Mesodermal cell (in vitro differentiated cells): Measurements from ENCODE around the gene DICER1.
"Not testable (repeated sequence)": the region's sequence is repeated elsewhere in the genome, so short reads cannot be mapped to it uniquely, and the experiment has no call there.

Experiments
- H3K27ac ChIP-seq: 2 replicates; pipeline ENCODE4 v1.7.0; 2013; ENCODE audit warnings: mild to moderate bottlenecking, low read depth, low read length, moderate library complexity; ENCODE audit not compliant: severe bottlenecking
- H3K36me3 ChIP-seq: 2 replicates; pipeline ENCODE4 v1.7.1; 2013; ENCODE audit warnings: mild to moderate bottlenecking, low read length, moderate library complexity; ENCODE audit not compliant: control insufficient read depth, insufficient read depth
- H3K4me1 ChIP-seq: one replicate; pipeline ENCODE4 v1.7.1; 2013; ENCODE audit warnings: mild to moderate bottlenecking, low read length; ENCODE audit not compliant: insufficient read depth, control insufficient read depth, poor library complexity, severe bottlenecking
- H3K4me3 ChIP-seq: 2 replicates; pipeline ENCODE4 v1.7.0; 2013; ENCODE audit warnings: low read length, control low read depth, mild to moderate bottlenecking; ENCODE audit not compliant: insufficient read depth, poor library complexity, severe bottlenecking; ENCODE audit errors: extremely low read depth
- H3K9me3 ChIP-seq: 2 replicates; pipeline ENCODE4 v1.7.1; 2013; ENCODE audit warnings: mild to moderate bottlenecking, low read length, moderate library complexity; ENCODE audit not compliant: control insufficient read depth
- WGBS, 2 experiments: methylation state at CpG; one replicate each; pipeline ENCODE4 v1.1.5; 2013; ENCODE audit warnings: missing lambda C conversion rate in 2 of 2; ENCODE audit not compliant: insufficient coverage in 2 of 2; 5-methylcytosine and 5-hydroxymethylcytosine counted together

The DICER1 gene

DNA sequence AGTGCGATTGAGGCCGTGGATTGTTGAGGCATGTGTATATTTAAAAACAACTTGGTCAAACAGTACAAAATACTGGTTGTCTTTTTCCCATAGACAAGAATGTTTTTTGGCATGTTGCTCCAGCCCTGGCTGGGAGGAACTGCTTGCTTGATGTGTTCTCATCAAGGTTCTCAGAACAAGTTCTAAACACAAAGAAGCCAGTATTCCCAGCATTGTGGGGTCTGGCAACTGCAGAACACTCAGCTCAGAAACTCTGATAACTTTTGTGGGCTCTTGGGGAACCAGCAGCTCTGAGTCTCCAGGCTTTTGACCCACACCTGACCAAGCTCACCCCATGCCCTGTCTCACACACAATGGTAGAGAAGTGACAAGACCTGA lies 27.1 kb upstream of the DICER1 start:
- Histone ChIP-seq H3K4me3 (no peak overlapping the region), H3K36me3 (no peaks in the 10 kb centered on the region), H3K27ac (no peak overlapping the region), H3K4me1 (peaks cover 8% of the 10 kb centered on the region), H3K9me3 (peaks cover 12% of the 10 kb centered on the region)
- WGBS, 2 experiments = 92 to 100% methylated on average over 1 to 2 of the region's 2 CpGs

DNA sequence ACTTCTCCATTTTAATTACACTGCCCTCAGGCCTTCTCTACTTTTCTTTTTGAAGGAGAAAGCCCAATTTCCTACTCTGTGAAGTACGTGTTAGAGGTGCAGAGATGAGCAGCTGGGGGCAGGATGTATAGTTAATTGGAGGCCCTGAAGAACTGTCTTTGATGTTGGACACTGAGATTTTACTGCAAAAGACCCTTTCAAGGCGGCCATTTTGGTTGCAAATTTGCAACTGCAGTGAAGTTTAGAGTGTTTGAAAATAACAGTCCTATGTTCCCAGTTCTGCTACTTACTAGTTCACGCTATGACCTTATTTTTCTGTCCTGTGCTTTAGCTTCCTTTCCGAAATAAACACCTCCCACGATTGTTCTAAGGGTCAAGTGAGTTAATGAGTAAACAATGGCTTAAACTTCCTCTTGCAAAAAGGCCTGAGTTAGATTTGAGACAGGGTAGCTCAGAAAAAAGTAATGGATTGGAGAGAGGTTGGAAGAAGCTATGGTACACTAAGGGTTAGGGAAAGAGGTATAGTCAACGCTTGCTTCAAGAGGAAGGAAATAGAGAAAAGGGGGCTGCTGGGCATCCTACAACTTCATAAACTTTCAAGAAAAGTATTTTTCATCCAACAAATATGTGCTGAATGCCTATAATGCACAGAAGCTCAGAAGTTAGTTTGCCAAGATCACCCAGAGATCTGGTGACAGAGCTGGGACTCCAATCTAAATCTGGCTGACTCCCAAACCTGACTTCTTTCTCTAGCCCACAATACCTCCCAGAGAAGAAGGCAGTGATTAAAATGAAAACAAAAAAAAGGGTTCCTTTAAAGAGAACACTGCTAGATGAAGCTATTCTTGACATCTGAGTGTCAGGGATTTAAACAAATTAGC lies 26.4 kb upstream of the DICER1 start:
- H3K27ac ChIP-seq = no peak overlapping the region
- WGBS, 2 experiments = 70 to 100% methylated on average over 1 to 2 of the region's 6 CpGs
- H3K4me3 ChIP-seq = no peak overlapping the region

DNA sequence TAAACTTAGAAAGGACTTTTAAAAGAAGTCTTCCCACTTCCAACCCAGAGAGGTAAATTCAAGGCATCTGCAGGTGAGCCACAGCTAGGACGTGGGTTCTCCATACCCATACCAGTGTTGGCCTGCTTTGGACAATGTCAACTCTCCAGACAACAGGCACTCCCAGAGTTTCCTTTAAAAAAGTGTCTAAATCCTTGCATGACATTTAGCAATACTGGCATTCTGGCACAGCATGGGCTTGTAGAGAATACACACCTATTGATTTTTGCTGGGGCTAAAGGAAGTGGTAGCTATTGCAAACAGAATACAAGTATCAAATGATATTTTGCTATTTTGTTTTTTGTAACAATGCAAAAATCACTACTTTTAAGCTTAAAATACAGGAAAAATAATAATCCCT lies 25.8 kb upstream of the DICER1 start:
- Histone ChIP-seq H3K4me3 (no peak overlapping the region), H3K27ac (no peak overlapping the region), H3K4me1 (peaks cover 8% of the 10 kb centered on the region), H3K9me3 (peaks cover 5% of the 10 kb centered on the region), H3K36me3 (no peaks in the 10 kb centered on the region)
- WGBS, 2 experiments = 90 to 100% methylated on average over 1 of the region's 1 CpG

More for the DNA sequence above, 26.4 kb upstream of the DICER1 start:
- Histone ChIP-seq H3K36me3 (no peaks in the 10 kb centered on the region), H3K4me1 (peaks cover 8% of the 10 kb centered on the region), H3K9me3 (peaks cover 9% of the 10 kb centered on the region)

DNA sequence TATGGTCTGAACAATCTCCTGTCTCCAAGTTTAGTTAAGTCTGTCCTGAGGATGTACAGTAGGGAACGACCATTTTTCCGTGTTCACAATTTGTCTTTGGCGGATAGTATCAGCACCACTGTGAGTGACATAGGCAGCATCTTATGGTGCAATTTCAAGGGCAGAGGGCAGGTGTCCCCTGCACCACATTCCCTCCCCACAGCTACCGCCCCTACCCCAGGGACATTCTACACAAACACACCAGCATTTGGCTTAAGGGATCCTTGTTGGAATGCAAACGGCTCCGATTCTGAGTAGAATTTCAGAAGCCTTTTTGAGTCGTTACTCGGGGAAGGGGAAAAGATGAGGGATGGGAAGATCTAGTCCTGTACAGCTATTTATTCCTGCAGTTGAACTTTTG lies 25.1 kb upstream of the DICER1 start:
- 69 to 95% methylated on average over 3 to 8 of the region's 8 CpGs for WGBS, 2 experiments
- no peaks in the 10 kb centered on the region for H3K36me3 ChIP-seq
- H3K9me3 ChIP-seq = no peaks in the 10 kb centered on the region
- H3K4me3 ChIP-seq = no peak overlapping the region
- H3K4me1 ChIP-seq = peaks cover 8% of the 10 kb centered on the region
- H3K27ac ChIP-seq = no peak overlapping the region

DNA sequence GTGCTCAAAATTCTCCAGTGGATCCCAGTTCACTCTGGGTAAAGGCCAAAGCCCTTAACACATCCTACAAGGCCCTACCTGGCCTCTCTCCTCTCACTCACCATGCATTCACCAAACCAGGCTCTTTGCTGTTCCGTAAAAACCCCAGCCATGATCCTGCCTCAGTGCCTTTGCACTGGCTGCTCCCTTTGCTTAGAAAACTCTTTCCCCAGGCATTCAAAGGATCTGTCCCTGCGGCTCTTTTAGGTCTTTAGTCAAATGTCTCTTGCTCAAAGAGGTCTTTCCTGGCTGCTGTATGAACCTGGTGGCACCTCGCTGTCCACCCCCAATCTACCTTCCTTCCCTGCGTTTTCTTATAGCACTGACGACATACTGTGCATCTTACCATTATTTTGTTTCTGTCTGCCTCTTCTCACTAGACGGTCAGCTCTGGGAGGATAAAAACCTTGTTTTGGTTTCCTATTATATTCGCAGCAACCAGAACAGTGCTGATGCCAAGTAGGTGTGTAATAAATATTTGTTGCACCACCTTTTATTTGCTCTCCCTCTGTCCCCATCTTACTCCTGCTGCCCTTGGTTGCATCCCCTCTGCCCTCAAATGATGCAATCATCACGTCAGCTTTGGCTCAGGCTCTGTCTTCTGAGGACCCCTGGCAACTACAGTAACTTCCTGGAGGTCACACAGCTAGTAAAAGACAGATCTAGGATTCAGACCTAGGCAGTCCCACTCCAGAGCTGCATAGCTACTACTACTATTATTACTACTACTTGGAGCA lies 23.8 kb upstream of the DICER1 start:
- Histone ChIP-seq H3K9me3 (no peaks in the 10 kb centered on the region), H3K36me3 (no peaks in the 10 kb centered on the region), H3K4me1 (peaks cover 8% of the 10 kb centered on the region), H3K27ac (no peak overlapping the region), H3K4me3 (no peak overlapping the region)
- 84 to 94% methylated on average over 6 of the region's 8 CpGs for WGBS, 2 experiments

DNA sequence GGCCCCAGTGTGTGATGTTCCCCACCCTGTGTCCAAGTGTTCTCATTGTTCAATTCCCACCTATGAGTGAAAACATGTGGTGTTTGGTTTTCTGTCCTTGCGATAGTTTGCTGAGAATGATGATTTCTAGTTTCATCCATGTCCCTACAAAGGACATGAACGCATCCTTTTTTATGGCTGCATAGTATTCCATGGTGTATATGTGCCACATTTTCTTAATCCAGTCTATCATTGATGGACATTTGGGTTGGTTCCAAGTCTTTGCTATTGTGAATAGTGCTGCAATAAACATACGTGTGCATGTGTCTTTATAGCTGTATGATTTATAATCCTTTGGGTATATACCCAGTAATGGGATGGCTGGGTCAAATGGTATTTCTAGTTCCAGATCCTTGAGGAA lies 18.3 kb upstream of the DICER1 start:
- not testable (repeated sequence) for H3K4me1 ChIP-seq, H3K9me3 ChIP-seq, H3K36me3 ChIP-seq, H3K27ac ChIP-seq, H3K4me3 ChIP-seq
- WGBS, 2 experiments = no CpG with 5 or more reads among the region's 3 CpGs

DNA sequence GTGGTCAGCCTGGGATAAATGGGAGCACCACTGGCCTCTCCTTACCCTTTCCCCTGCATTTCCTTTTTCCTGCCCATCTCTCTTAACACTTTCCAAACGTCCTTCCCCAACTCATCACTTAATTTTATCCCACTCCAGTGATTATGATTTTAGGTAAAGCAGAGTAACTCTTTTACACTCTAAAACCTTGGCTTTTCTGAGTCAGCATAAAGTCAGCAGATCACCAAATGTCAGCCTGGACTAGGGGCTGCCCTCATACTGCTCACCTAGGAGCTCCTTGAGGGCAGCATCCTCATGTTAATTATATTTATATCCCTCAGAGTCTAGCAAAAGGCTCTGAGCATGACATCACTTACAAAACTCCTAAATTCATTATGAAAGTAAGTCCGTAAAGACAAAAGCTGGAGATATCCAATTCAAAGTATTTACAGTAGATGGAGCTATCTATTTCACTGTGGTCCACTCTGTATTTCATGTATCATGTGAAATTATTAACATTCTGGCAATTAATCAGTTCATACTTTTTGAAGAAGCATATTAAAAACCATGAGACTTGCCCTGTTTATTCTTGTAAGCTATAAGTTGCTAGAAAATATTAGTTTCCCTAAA lies 17.0 kb upstream of the DICER1 start:
- H3K4me3 ChIP-seq = no peak overlapping the region
- no peak overlapping the region for H3K27ac ChIP-seq
- no CpG with 5 or more reads among the region's 2 CpGs for WGBS, 2 experiments
- no peaks in the 10 kb centered on the region for H3K4me1 ChIP-seq
- H3K9me3 ChIP-seq = no peaks in the 10 kb centered on the region
- no peaks in the 10 kb centered on the region for H3K36me3 ChIP-seq

DNA sequence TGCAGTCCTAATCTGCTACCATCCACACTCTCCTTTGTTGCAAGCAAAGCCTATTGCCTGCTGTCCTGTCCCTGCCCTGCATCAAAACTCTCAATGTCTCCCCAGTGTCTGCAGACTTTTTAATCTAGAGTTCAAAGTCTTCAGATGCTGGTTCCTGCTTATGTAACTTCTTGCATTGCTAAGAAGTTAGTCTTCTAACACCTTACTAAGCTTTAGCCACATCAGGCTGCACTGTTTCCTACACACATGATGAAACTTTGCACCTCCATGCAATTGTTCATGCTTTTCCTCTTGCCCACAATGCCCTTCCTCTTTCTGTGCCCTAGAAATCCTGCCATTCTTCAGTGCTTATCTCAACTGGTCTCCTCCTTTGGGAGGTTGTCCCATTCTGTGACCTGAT lies 16.2 kb upstream of the DICER1 start:
- Histone ChIP-seq H3K36me3 (no peaks in the 10 kb centered on the region), H3K4me1 (no peaks in the 10 kb centered on the region), H3K27ac (no peak overlapping the region), H3K4me3 (no peak overlapping the region), H3K9me3 (peaks cover under 1% of the 10 kb centered on the region)

DNA sequence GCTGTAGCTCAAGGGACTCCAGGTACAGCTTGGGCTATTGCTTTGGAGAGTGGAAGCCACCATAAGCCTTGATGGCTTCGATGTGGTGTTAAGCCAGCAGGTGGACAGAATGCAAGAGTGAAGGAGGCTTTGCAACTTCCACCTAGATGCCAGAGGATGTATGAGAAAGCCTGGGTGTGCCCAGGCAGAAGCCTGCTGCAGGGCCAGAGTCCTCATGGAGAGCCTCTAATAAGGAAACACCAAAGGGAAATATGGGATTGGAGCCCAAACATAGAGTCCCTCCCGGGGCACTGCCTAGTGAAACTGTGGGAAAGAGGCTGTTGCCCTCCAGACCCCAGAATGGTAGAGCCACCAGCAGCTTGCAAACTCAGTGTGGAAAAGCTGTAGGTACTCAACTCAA lies 9.8 kb upstream of the DICER1 start:
- Histone ChIP-seq H3K4me1 (no peaks in the 10 kb centered on the region), H3K36me3 (no peaks in the 10 kb centered on the region), H3K27ac (no peak overlapping the region), H3K4me3 (no peak overlapping the region), H3K9me3 (peaks cover 10% of the 10 kb centered on the region)
- 90 to 100% methylated on average over 2 of the region's 2 CpGs for WGBS, 2 experiments

DNA sequence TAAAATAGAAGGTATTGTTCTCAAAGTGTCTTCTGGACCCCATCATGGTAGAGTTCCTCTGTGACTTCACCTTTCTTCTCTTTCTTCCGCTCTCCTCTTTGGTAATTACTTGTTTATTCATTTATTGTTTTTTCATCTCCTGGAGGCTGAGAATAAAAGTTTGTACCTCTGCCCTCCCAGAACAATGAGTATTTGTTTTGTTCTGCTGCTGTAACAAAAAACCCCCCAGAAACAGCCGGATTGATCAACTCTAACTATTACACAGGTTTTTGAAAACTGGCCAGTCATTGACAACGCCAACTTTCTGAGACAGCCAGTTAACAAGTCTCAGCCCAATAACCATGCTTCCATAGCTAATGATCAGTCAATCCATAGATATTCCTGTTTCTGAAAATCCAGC lies 8.2 kb upstream of the DICER1 start:
- Histone ChIP-seq H3K9me3 (peaks cover 10% of the 10 kb centered on the region), H3K36me3 (no peaks in the 10 kb centered on the region), H3K4me1 (no peaks in the 10 kb centered on the region), H3K27ac (no peak overlapping the region), H3K4me3 (no peak overlapping the region)
- WGBS, 2 experiments = 86 to 100% methylated on average over 2 of the region's 3 CpGs
